HG02610 (cell line): ENCODE results near the gene PRKCH.
A peak's percentile ranks its signal among the peaks of the same experiment; 100 is the strongest.

Experiments used
- ATAC-seq: cut with Tn5 transposase; IDR thresholded peaks from one replicate; pipeline ENCODE4 v1.9.1; 2021; ENCODE audit warnings: mild to moderate bottlenecking, moderate library complexity; ENCODE audit not compliant: unreplicated experiment

PRKCH gene

GRCh38 chr14:61470261-61470960, 149.0 kb downstream of the PRKCH start:
- ATAC-seq, result no peak

GRCh38 chr14:61470961-61471293, 149.5 kb downstream of the PRKCH start:
- no peak for ATAC-seq

GRCh38 chr14:61471297-61472005, 150.1 kb downstream of the PRKCH start:
- ATAC-seq, result no peak

- ATAC-seq, result peak; percentile 48
Observed at GRCh38 chr14:61472011-61472672, 150.8 kb downstream of the PRKCH start.

- ATAC-seq, result peak; percentile 42
Observed at GRCh38 chr14:61472801-61473376, 151.5 kb downstream of the PRKCH start.

- ATAC-seq, result no peak
Observed at GRCh38 chr14:61474015-61474414, 152.6 kb downstream of the PRKCH start.

- ATAC-seq, result no peak
Observed at GRCh38 chr14:61474701-61475100, 153.3 kb downstream of the PRKCH start.

- no peak for ATAC-seq
Observed at GRCh38 chr14:61475316-61475715, 153.9 kb downstream of the PRKCH start.

- no peak for ATAC-seq
Observed at GRCh38 chr14:61476105-61476753, 154.8 kb downstream of the PRKCH start.

GRCh38 chr14:61476754-61477410, 155.5 kb downstream of the PRKCH start:
- ATAC-seq, result no peak

- ATAC-seq, result no peak
Observed at GRCh38 chr14:61477712-61478462, 156.5 kb downstream of the PRKCH start.

GRCh38 chr14:61478971-61479473, 157.6 kb downstream of the PRKCH start:
- peak; percentile 44 for ATAC-seq

- no peak for ATAC-seq
Observed at GRCh38 chr14:61479746-61480502, 158.5 kb downstream of the PRKCH start.

GRCh38 chr14:61480704-61481285, 159.4 kb downstream of the PRKCH start:
- ATAC-seq, result no peak

- no peak for ATAC-seq
Observed at GRCh38 chr14:61481701-61482100, 160.3 kb downstream of the PRKCH start.

- no peak for ATAC-seq
Observed at GRCh38 chr14:61482348-61483206, 161.2 kb downstream of the PRKCH start.

- no peak for ATAC-seq
Observed at GRCh38 chr14:61483476-61483875, 162.1 kb downstream of the PRKCH start.

- no peak for ATAC-seq
Observed at GRCh38 chr14:61484031-61484430, 162.7 kb downstream of the PRKCH start.
